ENCODE results near the gene ASXL1.

DNA sequence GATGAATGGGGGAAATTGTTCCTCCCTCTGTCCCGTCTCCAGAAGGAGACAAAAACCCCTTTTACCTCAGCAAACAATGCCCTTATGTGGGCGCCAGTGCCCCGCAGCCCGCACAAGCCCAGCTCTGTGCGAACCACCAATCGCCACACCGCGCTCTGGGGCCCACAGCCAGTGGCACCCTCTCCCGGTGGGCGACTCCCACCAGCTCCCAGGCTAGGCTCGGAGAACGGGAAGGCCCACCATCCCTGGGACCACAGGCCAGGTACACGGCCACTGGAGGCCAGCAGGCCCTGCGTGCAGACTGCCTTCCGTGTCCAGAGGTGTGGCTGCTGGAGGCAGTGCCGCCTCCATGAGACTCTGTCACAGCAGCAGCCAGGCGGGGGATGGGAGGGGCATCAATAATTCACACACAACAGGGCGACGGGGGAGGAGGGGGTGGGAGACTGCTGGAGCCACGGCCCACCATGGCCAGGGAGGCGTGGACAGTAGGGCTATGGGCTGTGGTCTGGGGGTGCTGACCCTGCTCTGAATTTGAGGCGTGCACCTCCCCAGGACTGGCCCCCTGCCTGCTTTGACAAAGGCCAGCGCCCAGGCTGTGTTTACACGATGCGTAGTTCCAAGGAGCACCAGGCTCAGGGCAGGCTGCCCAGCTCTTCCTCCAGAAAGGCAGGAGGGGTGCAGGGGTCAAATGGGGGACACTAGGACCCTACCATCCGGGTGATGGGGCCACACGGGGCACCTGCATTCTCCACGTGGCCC lies 105.7 kb downstream of the ASXL1 start:
- TF ChIP-seq CTCF (conservative IDR thresholded peaks at IDR 0.05; ENCODE audit: low read depth in 2 of 2) (no peak), POLR2AphosphoS5 (IDR thresholded peaks at IDR 0.05; ENCODE audit: low read depth) (no peak), EZH2 (IDR thresholded peaks at IDR 0.05; ENCODE audit: low read depth, unreplicated experiment) (no peak), JUNB (IDR thresholded peaks at IDR 0.05; ENCODE audit: unreplicated experiment) (no peak)

Measured in GM23338 (cell line).